Stimulated activated CD8-positive, alpha-beta memory T cell treated with anti-CD3 and anti-CD28 coated beads, Interleukin-4, amount 100 ng/mL, for 1 hour (primary cell): ENCODE results near the gene LNPEP.

Source experiments
- DNase-seq, 2 donors: peaks; one replicate each; pipeline ENCODE4 v3.0.0-alpha.2; 2020; ENCODE audit warnings: low read depth in 2 of 2, low spot score in 1 of 2

The LNPEP gene

DNA sequence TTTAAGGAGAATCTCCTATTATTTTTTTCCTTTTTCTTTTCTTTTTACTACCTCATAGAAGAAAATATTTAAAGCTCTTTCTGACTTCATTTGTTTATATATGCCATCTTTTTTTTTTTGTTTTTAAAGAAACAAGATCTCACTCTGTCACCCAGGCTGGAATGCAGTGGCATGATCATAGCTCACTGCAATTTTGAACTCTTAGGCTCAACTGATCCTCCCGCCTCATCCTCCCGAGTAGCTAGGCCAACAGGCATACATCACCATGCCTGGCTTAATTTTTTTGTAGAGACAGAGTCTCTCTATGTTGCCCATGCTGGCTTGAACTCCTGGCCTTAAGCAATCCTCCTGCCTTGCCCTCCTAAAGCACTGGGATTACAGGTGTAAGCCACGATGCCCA is 59.5 kb downstream of the LNPEP start:
- DNase-seq, result no peak

DNA sequence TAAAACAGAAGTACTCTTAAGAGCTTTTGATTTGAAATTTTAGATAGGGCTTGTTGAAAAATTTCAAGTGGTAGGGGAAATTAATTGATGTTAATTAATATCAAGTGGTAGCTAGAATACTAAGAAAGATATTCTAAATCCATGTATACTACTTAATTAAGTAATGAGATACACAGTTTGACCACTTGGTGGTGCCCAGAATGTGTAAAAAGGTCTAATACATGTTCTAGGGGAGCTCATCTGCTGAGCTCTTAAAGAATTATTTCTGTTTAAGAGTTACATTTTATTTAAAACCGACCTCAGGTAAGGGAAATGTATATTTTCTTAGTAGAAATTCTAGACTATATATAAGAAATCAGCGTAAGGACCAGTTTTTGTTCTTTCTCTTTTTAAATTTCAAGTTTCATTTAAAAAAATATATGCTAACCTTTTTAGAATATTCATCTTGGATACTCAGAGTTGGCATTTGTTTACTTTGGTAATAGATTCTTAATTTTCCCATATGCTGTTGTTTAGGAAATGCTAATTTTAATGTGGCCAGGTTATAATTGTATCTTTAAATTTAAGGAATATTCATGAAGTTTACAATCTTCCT is 61.5 kb downstream of the LNPEP start:
- no peak for DNase-seq

DNA sequence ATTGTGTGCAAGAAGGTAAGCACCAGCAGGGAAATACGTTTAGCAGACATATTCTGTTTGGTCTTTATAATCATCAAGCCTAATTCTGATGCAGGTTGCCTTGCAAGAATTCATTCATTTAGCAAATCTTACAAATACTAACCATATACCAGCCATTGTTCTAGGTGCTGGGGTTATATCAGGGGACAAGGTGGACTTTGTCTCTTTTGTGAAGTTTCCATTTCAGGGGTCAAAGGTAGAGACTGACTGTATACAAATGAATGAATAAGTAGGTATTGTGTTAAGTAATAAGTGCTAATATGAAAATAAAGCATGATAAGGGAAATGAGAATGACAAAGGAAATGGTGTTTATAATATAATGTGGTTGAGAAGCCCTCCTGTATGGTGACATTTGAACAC is 64.0 kb downstream of the LNPEP start:
- DNase-seq, result no peak

DNA sequence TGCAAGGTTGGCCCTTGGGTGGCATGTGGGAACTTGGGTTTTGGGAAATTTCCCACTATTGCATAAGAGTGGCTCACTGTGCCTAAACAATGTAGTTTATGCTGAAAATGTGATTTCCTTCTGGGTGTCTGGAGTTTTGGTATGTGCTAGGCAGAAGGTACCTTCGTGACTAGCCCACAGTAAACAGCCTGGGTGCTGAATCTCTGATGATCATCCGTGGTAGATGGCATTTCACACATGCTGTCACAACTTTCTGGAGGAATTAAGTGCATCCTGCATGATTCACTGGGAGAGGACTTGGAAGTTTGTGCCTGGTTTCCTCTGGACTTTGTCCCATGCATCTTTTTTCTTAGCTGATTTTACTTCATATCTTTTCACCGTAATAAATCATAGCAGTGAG is 64.5 kb downstream of the LNPEP start:
- DNase-seq, result no peak

DNA sequence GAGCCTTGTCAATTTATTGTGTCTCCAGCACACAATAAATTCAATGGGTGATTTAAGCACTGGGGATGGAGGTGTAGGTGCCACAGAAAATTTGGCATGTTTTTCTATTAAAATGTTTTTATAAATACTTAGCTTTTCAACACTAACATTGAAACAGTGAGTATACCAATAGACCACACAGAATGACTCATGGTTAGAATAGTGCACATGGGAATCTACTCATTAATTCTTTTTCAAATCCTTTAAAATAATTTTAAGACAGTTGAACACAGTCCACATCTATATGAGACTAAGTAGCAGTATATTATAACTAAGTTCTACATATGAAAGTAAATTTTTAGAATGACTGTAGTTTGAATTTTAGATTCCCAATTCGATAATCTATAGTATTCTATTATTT is 67.1 kb downstream of the LNPEP start:
- DNase-seq, result no peak

DNA sequence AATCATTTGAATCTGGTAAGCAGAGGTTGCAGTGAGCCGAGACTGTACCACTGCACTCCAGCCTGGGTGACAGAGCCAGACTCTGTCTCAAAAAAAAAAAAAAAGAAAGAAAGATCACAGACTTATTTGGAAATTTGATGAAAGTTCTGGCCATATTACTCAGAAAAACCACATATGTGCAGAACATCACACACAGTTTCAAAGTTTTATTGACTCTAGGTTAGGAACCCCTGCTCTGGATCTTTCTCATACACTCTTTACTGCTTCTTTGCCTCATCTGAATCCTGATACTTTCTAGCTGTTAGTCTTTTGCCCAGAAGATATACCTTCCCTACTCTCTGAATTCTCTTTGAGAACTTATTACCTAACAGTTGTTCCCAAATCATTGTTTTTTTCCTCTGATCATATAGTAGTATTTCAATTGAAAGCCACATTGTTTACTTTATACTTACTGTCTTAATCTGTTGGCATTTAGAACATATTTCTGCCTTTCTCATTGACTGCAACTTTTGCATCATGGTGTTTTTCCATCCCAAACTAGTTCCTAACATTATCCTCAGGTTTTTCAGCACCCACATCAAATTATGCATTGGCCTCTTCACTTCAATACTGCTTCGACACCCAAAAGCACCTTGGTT is 68.7 kb downstream of the LNPEP start:
- no peak for DNase-seq

DNA sequence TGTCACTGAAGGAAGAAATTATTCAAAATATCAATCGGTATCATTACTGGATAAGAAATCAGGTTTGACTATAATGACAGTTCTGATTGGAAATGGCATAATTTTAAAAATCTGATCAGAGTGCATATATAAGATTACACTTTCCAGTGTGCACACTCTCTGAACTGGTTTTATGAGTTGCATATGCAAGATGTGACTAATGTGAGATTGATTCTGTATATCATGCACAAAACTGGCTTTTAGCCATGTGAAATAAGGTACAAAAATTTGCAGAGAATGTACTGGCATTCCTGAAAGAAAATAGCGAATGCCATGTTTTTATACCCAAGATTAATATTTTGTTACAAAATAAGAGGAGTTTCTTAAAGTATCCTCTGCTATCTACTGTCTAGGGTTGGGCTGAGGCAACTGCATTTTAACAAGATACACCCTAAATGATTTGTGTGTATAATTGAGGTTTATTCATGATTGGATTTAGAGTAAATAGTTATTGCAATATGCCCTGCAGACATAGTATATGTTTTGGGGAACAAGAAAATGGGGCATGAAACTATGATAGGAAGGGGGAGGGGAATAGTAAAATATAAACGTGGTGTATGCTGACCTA is 70.7 kb downstream of the LNPEP start:
- DNase-seq, result no peak

DNA sequence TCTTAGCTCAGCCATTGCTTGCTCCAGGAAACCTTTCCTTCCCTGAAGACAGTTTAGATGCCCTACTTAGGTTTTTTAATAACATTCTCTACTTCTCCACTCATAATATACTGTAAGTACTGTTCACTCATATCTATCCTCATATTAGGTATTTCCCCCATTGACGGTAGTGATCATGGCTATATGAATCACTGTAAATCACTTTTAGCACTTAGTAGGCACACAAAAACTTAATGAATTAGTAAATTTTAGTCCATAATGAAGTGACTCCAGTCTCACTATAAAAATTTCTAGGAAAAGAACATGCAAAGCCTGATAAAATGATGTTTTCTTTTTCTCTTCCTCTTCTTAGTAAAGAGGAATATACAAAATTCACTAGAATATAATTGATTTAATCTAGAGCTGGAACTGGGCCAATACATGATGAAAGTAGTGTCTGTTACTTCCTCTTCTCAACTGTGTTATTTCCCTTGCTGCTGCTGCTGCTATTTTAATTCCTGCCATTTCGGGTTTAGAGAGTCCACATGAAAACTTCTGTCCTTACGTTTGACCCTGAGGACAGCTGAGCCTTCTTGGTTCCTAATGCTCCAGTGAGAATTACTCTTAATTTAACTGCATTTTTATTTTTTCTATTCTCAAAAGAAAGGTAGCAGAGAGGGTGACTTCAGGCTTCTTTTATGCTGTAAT is 73.5 kb downstream of the LNPEP start:
- DNase-seq, result no peak

DNA sequence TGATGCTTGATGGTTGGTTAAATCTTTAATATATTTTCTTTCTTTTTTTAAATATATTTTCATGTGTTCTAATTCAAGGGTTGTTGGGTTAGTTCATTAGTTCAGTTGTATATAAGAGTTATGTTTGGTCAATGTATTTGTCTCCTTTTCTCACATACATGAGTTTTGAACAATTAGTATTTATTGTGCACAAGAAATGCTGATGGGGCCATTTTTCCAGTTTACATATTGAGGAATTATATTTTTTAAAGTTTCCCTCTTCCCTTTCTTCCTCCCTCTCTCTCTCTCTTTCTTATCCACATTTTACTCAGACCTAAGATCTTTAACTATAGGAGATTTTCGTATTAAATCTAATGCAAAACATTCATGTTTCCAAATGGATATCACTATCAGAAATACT is 74.0 kb downstream of the LNPEP start:
- DNase-seq, result no peak

DNA sequence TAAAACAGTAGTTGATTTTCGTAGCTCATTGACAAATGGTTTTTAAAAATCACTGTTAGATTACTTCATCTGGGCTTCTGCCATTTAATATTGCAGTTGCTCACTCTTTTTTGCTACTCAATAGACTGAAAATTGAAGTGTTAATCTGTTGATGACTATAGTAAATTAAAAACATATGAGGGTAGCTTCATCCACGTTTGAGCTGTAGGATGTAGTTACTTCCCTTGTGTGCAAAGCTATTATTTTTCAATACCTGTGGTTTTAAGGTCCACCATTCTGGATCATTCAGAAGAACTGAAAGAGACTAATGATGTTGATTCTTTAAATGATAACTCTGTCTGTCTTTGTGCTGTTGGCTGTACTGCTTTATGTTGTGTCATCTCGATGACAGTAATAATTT is 74.7 kb downstream of the LNPEP start:
- no peak for DNase-seq

DNA sequence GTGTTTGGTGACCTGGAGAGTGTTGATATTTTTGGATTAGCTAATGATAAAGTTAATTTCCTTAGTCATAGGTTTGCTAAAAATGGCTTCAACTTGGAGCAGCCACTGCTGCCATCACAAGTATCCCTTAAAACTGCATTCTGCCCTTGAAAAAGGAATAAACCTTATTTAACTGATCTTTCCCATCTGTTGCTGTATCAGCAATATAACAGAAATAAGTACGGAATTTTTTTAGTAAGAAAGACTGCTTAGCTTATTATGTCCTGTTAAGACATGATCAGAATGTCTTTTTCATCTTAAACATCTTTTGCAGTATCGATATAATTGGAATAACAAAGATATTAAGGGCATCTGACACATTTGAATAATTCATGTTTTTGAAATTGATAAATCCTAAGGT is 75.7 kb downstream of the LNPEP start:
- no peak for DNase-seq

DNA sequence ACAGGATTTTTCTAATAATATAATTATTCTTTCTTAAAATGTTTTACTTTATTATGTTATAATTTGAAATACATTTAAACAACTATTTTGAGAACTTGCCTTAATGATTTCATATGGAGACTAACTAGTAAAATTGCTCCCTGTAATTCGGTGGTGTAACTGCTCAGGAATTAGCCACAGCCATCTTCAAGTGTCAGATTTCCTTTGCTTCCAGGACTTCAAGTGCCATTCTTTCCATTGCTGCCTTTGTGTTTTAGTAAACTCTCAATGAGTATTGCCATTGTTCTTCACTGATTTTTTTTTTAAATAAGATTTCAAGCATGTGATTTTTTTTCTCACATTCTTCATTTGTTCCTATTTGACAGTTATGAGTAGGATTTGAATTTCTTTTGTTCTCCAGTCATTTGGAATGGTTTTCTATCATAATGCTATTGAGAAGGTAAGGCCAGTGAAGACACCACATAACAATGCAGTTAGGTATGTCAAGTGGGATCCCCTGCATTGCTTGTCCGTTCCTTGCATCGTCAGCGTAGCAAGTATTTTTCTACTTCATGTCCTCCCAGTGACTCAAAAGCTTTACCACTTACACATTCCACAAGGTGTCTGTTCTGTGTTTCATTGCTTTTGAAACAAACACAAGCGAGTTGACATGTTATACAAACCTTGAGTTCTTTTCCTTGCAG is 83.7 kb downstream of the LNPEP start:
- no peak for DNase-seq

DNA sequence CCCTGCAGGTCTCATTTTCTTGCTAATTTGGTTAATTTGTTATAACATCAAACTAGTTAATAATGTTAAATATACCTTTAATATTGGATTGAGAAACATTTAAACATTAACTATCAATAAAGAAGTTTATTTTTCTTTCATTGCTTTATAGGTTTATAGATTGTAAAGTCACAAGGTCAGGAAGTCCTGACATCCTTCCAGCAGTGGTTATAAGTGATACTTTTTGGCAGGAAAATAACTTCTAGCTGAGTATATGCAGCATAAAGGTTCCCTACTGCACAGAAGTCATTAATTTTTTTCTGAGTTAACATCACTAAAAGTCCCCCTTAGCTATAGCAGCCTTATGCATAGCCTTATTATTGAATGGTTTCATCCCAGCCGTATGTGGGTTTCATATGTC is 85.5 kb downstream of the LNPEP start:
- no peak for DNase-seq

DNA sequence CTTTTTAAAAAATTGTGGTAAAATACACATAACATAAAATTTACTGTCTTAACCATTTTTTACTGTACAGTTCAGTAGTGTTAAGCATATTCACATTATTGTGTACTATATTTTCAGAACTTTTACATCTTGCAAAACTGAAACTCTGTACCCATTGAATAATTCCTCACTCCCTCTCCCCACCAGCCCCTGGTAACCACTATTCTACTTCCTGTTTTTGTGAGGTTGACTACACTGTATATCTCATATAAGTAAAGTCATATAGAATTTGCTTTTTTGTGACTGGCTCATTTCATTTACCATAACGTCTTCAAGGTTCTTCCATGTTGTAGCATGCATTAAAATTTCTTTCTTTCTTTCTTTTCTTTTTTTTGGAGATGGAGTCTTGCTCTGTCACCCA is 87.0 kb downstream of the LNPEP start:
- no peak for DNase-seq

DNA sequence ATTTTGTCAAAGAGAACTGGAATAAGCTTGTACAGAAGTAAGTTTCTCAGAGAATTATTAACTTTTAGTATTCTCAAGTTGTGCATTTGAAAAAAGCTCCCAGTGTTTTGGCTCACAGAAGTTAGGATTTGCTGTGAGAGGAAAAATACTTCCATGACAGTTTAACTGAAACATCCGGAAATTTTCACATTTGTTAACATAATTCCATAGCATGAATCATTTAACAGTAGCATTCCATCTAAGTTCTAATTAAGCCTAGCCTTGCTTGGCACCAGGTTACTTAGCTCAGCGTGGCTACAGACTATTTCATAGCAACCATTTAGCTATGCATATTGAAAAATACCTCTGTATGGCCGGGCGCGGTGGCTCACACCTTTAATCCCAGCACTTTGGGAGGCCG is 90.8 kb downstream of the LNPEP start:
- DNase-seq, result no peak

DNA sequence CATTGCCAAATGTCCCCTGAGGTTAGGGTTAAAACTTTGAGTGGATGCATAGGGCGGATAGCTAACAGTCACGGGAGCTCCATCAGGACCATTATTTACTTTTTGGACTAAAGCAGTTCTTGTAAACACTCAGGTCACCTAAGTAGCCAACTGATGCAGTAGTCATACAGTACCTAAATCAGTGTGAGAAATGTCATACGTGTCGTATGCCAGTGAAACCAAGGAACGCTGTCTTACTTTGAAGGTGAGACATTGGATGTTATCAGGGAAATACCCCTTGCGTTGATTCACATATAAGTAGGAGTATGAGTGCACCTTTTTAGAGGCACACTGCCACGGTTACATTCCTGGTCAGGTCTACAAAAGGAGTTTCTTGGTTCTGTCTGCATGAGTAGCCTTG is 101.9 kb downstream of the LNPEP start:
- DNase-seq, result no peak

DNA sequence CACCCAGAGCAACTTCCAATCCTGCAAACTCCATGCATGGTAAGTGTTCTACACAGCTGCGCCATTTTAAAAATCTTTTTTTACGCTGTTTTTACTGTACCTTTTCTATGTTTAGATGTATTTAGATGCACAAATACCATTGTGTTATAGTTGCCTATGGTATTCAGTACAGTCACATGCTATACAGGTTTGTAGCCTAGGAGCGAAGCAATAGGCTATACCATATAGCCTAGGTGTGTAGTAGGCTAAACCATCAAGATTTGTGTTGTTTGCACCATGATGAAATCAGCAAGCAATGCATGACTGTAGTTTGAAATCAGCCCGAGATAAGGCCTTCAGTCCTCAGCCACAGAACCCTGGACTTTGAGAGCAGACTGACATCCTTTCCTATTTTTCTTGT is 105.4 kb downstream of the LNPEP start:
- DNase-seq, result no peak

DNA sequence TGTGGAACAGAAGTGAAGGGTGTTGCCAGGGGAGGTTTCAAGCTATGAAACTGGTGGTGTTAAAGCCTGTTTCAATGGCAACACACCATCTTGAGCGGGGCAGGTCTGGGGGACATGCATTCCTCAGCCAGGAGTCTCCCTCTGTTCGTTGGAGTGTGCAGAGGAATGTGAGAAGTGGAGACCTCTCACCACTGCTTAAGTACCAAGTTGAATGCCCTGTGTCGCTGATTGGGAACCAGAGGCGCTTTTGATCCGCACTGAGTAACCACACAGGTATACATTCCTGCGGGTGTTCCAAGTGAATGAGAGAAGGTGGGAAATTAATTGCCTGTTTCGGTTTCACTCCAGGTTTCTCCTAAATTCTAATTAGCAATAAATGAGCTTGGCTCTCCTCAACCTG is 107.1 kb downstream of the LNPEP start:
- no peak for DNase-seq

DNA sequence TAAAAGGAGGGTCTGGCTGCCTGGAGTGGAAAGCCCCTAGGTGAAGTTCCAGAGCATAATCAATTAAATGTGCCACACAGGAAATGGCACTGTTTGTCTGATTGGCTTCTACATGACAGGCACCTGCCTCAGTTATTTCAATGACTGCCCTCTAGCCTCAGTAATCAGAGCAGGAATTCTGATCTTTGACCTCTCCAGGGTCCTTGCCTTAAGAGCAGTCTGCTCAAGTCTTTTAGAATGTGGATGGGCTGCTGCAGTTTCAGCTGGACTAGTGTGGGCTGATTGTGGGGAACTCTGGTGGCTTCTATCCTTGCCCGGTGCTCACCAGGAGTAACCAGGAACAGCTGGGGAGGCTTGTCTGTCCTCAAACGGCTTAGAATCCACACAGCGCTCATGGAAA is 107.6 kb downstream of the LNPEP start:
- no peak for DNase-seq

DNA sequence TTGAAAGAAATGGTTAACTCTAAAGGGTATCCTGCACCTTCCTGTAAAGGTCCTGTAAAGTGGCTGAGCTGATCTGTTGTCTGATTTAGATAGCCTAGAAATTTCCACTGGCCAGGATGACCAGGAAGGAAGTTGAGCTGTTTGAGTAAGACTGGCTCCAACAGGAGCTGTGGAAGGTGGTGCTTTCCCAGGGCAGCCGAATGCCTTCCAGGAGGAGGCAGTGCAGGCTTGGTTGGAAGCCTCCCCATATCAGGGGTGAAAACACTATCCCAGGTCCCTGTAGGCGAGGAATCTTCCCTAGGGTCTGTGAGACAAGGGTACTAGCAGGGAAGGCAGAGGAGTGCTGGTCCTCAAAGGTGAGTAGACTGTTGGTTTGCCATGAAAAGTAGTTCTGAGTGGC is 108.2 kb downstream of the LNPEP start:
- no peak for DNase-seq

DNA sequence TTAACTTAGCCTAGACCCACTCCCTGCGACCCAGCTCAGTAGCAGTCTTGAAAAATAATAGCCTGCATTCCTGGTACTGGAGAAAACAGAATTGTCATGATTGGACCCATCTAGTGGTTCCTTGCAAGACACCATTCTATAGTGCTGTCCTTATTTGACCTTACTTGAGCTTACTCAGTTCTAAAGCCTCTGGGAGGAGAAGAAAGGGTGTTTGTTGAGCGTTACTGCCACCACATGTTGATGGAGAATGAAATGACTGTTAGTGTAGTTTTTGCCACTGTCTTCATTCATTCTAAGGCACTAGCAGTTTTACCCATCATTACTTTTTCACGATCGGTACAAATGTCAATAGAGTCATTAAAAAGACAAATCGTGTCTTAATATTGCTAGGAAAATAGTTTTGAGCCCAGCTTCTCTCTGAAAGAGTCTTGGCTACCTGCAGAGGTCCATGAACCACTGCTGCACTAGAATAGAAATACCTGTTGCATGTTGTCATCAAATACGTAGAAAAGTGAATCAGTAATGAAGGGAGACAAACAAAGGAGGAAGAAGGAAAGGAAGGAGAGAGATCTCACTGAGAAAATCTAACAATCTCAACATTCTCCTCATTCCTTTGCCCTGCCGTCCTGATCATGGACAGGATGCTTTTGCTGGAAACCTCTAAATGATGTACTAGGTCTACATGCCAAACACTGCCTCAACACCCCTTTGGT is 110.5 kb downstream of the LNPEP start:
- DNase-seq, result no peak
